NK-92 (cell line): ENCODE measurements around the gene DNAAF6.

Source experiments
- DNase-seq: peaks from one replicate; lab custom pipeline; 2025; ENCODE audit not compliant: unreplicated experiment; lab: John Stamatoyannopoulos, UW

The DNAAF6 gene

GRCh38 chrX:107290019-107290418 lies 83.6 kb downstream of the DNAAF6 start:
- no peak for DNase-seq

- DNase-seq = no peak
These were observed 86.6 kb downstream of the DNAAF6 start for GRCh38 chrX:107293056-107293455.
